ENCODE measurements around the gene SCAMP4.

DNA sequence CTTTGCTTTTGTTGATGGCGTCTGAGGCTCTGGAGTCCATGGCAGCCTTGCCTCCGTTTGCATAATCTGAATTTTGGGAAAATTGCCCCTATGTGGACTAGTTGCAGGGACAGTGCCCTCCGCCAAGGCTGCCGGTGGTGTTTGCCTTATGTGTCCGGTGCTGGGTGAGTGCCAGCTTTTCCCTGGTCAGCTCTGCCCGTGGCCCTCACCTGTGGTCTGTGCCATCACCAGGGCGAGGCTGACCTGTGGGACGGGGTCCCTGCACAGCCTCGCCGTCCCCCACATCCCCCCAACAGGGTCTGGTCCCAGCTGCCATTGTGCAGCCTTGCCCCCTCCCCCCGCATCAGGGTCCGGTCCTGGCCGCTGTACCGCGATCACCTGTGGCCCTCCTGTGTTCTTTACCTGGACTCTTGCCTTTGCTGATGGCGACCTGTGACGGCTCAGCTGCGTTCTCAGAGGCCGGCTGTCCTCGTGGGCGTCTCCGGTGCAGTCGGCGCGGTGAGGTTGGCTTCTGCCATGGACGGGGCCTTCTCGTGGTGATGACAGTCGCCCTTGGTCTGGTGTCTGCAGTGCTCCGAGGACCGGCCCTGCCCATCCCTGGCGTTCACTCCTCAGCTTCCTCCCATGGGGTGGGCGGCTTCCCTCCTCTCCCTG is 48.4 kb downstream of the SCAMP4 start:
- TF ChIP-seq, protein P1, sequence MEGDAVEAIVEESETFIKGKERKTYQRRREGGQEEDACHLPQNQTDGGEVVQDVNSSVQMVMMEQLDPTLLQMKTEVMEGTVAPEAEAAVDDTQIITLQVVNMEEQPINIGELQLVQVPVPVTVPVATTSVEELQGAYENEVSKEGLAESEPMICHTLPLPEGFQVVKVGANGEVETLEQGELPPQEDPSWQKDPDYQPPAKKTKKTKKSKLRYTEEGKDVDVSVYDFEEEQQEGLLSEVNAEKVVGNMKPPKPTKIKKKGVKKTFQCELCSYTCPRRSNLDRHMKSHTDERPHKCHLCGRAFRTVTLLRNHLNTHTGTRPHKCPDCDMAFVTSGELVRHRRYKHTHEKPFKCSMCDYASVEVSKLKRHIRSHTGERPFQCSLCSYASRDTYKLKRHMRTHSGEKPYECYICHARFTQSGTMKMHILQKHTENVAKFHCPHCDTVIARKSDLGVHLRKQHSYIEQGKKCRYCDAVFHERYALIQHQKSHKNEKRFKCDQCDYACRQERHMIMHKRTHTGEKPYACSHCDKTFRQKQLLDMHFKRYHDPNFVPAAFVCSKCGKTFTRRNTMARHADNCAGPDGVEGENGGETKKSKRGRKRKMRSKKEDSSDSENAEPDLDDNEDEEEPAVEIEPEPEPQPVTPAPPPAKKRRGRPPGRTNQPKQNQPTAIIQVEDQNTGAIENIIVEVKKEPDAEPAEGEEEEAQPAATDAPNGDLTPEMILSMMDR (IDR thresholded peaks at IDR 0.05) = no peak
- no peak for TF ChIP-seq EP300 (IDR thresholded peaks at IDR 0.05)
